Dermis microvascular lymphatic vessel endothelial cell (primary cell): Measurements from ENCODE around the gene MICAL3. TPM values are rescaled to one million over a fixed set of nuclear protein-coding genes. Genes with fewer than 3 reads are reported as not detected.
A peak's percentile ranks its signal among the peaks of the same experiment; 100 is the strongest.
"Not testable (repeated sequence)": the region's sequence is repeated elsewhere in the genome, so short reads cannot be mapped to it uniquely, and the experiment has no call there.

ENCODE experiments used
- DNase-seq, 2 donors: peaks; one replicate each; pipeline versions ENCODE4 v3.0.0 to v3.0.0-alpha.2; 2010; ENCODE audit warnings: low read depth in 2 of 2
- total RNA-seq: library from RNA; depleted of rRNA; stranded (reverse); fragments of >200 nt; gene quantifications from 2 replicates; pipeline ENCODE4 v1.2.1, GENCODE V29; 2014

The MICAL3 gene
- total RNA-seq, 1 donor from 2014 or later, result 14.8 TPM

DNA sequence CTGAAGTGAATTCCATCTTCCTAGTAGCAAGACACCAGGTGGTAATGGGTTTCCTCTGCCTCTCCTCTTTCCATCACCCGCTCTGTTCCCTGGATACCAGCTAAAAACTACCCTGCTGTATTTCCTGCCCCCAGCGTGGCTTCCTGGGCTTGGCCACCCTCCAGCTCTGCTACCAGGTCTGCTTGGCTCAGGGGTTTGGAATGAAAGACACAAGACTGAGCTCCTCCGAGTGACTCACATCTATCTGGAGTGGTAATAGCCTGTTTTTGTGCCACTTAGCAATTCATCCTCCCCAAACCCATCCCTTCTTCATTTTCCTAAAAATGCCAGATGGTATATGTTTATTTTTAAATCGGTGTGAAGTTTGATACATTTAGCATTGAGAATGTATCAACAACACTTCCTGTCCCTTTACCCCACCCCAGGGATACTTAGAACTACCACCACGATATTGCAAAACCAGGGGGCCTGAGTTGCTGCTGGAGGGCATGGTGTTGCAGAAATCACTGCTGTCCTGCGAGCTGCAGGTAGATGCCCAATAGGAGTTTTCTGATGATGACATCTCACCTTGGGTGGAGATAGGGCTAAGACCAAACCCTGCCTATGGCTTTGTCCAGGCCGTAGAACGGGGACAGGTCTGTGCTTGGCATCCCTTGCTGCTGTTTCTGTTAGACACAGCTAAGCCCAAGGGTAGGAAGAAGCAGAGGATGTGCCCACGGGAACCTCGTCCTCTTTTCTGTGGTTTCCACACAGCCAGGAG is 7.5 kb upstream of the MICAL3 start:
- peak in 1 of 2 donors; percentile 49 for DNase-seq

DNA sequence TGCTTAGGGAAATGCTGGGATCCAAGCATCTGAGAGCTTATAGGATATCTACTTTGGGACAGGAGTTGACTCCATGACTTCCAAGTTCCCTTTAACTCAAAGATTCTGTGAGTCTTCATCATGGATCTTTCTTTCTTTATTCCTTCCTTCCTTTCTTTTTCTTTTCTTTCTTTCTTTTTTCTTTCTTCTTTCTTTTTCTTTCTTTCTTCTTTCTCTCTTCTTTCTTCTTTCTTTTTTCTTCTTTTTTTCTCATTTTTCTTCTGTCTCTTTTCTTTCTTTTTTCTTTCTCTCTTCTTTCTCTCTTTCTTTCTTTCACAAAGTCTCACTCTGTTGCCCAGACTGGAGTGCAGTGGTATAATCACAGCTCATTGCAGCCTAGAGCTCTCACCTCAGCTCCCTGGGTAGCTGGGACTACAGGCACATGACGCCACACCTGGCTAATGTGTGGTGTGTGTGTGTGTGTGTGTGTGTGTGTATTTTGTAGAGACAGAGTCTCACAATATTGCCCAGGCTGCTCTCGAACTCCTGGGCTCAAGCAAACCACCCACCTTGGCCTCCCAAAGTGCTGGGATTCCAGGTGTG is 5.4 kb upstream of the MICAL3 start:
- DNase-seq, result no peak

DNA sequence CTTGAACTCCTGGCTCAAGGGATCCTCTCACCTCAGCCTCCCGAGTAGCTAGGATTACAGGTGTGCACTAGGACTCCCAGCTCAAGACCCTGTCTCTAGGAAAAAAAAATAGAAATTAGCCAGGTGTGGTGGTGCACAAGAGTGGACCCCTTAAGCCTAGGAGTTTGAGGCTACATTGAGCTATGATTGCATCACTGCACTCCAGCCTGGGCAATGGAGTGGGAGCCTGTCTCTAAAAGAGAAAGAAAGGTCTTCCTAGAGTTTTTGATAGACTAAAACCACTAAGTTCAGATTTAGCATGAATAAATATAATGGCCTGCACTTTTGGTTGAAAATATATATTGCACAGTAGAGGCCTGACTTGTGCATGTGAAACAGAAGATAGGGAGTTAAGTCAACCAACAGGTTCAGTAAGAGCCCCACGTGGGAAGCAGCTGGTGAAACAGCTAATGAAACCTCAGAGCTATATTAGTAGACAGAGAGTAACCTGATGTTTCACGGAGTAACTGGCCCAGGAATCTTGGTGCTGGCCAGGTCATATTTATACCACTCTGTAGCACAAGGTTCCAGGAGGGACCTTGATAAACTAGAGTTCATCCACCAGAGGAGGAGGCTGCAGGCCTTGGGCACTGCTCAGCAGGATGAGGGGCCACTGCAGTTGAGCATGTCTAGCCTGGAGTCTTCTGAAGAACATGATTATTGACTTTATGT is 4.6 kb upstream of the MICAL3 start:
- DNase-seq, result no peak

DNA sequence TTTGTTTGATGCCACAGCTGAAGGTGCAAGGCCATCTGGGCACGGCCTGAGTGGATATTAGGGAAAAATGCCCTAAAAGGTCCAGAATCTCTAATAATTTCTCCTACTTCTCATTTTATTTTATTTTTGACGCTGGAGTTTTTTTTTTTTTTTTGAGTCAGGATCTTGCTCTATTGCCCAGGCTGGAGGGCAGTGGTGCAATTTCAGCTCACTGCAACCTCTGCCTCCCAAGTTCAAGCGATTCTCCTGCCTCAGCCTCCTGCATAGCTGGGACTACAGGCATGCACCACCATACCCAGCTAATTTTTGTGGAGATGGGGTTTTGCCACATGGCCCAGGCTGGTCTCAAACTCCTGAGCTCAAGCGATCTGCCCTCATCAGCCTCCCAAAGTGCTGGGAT is 1.5 kb upstream of the MICAL3 start:
- DNase-seq, result not testable (repeated sequence)

DNA sequence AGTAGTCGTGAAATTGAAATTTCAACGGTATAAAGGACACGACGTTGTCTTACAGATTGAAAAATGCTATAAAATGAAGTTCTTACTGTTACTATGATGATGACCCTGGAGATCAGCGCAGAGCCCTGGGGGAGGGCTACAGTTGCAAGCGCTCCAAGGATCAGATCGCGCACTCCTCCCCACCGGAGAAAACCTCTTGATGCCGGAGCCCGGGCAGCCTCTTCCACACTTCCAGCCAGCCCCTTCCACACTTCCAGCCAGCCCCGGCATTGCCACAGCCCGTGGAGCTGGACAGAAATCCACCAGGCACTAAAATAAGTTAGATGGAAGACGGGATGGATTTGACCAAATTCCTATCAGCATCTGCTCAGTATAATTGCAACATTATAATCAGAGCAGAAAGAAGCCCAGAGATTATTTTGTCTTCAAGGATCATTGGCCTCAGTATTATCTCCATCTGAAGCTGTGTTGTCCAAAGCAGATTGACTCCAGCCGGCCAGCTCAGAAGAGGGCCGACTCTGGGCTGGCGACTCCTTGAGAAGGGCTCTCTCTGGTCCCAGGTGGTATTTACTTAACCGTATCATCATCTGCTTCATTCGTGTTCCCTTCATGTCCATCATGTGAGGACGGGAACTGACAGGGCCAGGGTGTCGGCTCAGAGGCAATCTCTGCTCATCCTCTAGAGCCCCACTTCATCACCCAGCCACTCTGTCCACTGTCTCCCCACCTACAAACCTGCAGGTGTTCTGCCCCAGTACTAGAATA is 777 bp upstream of the MICAL3 start:
- DNase-seq, result no peak

DNA sequence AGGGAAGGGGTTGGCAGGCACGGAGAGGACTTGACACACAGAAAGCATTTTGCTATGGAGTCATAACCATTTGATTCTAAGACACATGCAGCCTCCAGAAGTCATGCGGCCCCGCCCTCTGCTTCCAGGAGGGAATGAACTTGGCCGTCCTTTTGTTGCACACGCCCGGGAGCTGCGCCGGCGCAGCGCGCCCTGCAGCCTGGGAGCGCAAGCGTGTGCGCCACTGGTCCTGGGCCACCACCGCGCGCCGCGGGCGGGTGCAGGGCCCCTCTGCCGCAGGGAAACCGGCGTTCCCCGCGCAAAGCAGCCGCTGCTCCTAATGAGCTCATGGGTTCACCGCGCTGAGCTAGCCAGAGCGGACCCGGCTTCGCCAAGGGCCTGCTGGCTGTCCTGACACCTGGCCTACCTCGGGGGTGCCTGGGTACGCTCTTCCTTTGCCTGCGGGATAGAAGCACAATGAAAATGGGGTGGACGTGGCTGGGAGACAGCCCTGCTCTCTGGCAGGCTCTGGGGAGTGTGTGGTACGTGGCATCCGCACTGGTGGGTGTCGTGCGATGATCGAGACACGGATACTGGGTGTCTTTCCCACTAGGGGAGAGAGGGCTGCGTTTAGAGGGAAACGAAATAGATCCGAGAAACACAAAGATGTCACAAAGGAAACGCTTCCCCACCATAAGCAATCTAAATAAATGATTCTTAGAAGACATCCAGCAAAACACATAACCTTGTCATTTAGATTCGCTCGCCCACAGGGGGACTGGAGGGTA is 669 bp downstream of the MICAL3 start:
- DNase-seq, result peak in 1 of 2 donors; percentile 76

DNA sequence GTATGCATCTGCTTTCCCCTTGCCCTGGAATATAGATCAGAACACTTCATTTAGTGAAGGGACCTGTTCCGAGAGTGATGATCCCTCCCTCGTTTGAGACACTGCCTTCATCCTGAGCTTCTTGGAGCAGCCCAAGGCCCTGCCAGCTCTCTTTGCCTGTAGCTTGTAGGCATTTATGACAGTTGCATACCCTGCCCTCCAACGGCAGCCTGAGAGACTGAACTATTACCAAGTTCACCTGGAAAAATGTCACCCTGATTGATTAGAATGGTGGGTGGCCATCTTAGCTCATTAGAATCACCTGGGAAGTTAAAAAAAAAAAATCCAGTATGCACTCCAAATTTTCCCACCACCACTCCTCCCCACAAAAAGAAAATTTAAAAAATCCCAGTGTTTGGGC is 1.5 kb downstream of the MICAL3 start:
- no peak for DNase-seq

DNA sequence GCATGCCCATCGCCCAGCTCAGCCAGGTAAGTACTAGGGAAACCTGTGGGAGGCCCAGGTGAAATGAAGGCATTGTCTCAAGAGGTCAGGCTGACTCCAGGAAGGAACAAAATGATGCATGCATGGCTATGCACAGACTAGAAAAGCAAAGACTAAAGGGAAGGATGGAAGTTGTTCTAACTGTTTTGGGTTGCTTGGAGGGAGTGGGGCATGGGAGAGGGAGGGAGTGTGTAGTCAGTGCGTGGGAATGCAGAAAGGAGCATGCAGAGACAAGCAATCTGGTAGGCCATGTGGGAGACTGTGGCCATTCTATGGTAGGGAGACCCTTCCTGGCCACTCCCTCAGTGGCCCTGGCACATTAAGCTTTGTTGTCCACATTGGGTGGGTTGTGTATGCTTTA is 2.9 kb downstream of the MICAL3 start:
- no peak for DNase-seq

DNA sequence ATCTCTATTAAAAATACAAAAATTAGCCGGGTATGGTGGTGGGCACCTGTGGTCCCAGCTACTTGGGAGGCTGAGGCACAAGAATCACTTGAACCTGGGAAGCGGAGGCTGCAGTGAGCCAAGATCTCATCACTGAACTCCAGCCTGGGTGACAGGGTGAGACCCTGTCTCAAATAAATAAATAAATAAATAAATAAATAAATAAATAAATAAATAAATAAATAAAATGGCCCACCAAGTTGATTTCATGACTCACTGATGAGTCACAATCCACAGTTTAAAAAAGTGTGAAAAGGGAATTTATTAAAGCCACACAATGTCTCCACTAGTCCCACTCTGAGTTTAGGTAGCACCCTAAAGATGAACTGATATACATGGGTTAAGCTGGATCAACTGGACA is 3.6 kb downstream of the MICAL3 start:
- DNase-seq, result not testable (repeated sequence)

DNA sequence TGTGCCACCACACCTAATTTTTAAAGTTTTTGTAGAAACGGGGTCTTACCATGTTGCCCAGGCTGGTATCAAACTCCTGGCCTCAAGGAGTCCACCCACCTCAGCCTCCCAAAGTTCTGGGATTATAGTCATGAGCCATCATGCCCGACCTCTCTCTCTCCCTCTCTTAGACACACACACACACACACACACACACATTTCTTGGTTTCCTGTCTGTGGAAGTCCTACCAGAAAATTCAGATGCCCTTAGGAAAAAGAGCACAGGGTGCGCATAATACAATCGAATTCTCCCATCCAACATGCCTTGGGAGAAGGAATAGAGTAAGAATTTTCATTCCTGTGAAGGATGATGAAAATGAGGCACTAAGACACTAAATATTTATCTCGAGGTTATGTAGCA is 10.4 kb downstream of the MICAL3 start:
- DNase-seq, result no peak

DNA sequence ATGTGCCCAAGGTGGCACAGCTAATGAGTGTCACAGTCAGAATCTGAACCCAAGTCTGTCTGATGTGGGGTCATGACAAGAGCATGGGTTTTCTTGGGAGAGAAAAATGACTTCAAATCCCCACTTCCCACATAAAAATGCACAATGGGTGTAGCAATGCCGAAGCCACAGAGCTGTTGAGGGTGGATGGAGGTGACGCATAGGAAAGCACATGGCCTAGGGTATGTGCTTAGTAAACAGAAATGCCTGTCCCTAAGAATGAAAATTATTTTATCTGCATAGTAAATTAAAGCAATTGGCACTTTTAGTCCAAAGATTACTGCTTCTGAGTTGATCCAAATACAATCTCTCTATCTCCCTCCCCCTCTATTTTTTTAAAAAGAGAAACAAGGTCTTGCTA is 10.9 kb downstream of the MICAL3 start:
- no peak for DNase-seq

DNA sequence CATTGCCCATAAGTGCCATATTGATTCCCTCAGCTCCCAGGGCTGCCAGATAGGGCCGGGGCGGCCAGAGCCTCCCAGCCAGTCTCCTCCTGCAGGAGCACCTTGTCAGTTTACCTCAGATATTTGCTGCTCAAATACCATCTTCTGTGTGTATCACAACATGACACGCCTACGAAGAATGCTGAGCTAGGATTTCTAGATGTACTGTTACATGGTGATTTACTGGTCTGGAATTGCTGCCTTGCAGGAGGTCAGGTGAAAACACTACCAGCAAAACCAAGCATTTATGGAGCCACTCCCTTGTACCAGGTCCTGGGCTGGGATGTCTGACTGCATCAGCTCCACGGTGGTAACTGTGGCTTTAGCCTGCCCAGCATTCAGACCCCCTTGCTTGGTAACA is 11.8 kb downstream of the MICAL3 start:
- DNase-seq, result no peak

DNA sequence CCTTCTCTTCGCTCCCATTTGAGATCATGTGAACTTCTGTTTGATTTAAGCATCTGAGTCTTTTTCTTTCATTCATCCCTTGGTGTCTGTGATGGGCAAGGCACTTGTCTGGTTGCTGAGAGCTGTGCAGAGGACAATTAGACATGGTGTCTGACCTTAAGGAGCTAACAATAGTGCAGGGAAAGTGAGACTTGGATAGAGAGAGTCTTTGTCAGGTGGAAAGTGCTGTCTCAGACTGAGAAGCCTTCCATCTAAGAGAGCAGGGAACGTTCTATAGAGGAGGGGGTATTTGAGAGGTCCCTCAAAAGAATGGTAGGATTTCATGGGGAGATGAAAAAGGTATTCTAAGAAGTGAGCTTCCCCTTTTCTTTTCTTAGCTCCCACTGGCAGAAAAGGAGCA is 14.1 kb downstream of the MICAL3 start:
- no peak for DNase-seq

DNA sequence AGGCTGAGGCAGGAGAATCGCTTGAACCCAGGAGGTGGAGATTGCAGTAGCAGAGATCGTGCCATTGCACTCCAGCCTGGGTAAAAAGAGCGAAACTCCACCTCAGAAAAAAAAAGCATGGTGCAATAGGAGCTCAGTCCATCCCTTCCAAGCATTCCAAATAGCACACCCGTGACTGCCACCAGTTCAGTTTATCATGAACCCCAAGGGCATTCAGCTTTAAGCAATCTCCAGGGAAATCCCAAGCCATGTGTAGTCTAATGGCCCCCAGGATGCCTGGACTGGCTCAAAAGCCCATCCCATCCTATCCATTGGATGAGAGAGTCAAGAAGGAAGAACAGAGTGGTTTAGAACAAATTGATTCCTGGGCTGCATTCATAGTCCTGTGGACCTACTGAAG is 16.2 kb downstream of the MICAL3 start:
- DNase-seq, result no peak

DNA sequence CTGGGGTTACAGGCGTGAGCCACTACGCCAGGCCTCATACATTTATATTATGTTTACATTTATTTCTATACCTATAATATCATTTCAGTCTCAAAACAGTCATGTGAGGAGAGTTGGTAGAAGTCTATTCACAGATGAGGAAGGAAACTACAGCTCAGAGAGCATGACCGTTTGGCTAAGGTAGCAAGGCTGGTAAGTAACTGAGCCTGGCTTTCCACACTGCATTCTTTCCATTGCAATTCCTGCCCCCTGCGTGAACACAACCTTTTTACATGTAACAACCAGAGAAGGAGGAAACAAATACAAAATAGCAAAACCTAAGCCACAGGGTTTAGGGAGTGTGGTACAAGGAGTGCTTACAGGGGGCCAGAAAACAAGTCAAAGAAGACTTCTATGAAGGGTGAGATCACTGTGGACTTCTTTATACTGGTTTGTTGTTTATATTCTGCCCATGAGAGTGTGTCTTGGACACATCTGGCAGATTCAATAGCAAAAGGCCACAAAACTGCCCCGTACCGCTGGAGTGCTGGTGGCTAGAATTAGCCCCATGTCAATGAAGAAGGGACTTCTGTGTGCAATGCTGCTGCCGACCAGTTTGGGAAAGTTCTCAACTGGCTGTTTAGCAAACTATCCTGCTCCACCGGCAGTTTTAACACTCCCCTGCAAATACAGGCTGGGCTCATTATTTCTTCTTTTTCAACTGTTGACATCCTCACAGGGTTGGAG is 19.0 kb downstream of the MICAL3 start:
- DNase-seq, result peak; percentile 59 to 88

DNA sequence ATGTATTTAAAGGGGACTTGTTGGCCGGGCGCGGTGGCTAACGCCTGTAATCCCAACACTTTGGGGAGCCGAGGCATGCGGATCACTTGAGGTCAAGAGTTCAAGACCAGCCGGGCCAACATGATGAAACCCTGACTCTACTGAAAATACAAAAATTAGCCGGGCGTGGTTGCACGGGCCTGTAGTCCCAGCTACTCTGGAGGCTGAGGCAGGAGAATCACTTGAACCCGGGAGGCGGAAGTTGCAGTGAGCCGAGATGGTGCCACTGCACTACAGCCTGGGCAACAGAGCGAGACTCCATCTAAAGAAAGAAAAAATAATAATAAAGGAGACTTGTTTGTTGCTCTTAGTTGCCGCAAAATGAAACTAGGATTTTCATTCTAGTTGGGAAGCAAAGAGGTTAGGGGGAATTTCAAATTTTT is 22.5 kb downstream of the MICAL3 start:
- not testable (repeated sequence) for DNase-seq

DNA sequence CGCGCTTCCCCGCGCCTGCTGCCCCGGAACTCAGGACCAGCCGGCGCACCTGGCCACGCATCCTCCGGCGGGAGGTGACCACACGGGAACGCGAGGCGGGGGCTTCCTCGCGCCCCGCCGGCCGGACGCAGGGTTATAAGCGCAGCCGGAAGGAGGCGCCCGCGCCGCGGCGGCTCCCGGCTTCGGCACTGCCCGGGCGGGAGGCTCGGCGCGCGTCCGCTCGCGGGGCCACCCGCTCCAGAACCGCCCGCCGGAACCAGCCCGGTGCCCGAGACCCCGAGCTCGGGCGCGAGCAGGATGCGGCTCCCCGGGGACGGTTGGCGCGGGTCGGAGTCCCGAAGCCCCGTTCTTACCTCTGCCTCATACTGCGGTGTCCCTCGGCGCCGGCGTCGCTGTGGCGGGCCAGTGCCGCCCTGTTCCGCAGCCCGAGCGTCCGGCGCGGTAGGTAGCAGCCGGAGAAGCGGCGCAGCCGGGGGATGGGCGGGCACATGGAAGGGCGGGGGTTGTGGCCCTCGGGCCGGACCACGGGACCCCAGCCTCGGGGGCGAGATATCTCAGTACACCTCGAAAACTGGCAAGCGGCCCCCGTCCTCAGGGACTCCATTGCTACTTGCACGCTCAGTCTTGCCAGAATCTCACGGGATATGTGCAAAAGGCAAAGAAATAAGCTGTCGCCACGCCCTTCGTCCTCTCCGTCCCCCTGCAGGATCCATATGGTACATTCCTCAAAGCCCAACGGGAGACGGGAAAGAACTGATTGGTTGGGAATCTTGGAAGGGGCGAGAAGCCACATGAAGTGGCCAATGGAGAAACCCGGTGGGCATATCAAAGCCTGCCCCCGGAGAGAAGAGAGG is 23.1 kb downstream of the MICAL3 start:
- peak; percentile 98 for DNase-seq

DNA sequence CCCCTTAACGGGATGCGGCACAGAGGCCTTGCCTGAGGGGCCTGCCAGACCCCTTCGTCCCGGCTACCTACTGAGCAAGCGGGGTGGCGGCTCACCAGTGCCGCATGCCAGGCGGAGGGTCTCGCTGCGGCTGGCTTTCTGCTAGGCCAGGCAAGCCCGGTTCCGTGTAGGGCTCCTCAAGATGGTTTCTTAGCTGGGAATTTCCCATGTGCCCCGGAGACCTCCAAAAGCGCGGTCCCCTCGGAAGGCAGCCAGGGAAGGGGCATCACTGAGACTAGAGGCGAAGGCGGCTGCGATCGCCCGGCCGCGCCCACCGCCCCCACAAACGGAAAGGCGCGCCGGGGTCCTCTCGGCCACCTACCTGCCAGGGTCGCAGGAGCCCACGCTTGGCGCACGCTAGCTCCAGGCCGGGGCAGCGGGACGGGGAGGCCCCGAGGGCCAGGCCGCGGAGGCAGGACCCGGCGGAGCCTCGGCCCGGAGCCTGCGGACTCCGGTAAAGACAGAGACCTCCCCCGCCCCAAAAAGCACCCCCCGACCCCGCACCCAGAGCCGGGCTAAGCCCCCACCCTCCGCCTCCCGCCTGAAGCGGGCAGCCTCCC is 23.8 kb downstream of the MICAL3 start:
- DNase-seq, result peak in 1 of 2 donors; percentile 32

DNA sequence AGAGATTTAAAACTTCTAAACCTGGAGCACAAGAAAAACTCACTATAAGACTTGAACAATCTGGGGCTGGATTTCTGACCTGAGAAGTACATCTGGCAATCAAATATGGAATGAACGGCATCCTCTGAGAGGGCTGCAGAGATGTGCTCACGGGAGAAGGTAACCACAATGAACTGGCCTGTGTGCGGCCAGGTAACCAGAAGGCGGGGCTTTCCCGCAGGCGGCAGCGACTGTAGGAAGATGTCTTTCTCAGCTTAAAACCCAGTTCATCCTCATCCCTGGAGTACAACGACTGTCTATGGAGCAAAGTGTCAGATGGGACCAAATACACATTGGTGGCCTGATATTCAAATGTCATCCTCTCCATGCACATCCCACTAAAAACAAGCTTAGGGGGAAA is 24.5 kb downstream of the MICAL3 start:
- DNase-seq, result no peak
